Liver (tissue), 9 donors: ENCODE data around the gene PCDHB7. TPM values are rescaled to one million over a fixed set of nuclear protein-coding genes. Genes with fewer than 3 reads are reported as not detected.
"Not testable (repeated sequence)": the region's sequence is repeated elsewhere in the genome, so short reads cannot be mapped to it uniquely, and the experiment has no call there.

Experiments
- DNase-seq: peaks from one replicate; pipeline ENCODE4 v3.0.0-alpha.2; 2017; ENCODE audit warnings: low spot score
- H3K27ac ChIP-seq, 2 donors: one replicate each; pipeline ENCODE4 v1.7.0; 2013; ENCODE audit warnings: inconsistent platforms in 2 of 2, low read length in 2 of 2, control low read depth in 1 of 2, low read depth in 1 of 2, mild to moderate bottlenecking in 1 of 2
- H3K27me3 ChIP-seq, 4 donors: one replicate each; pipeline versions ENCODE4 v1.6.1 to v1.7.0; 2013; ENCODE audit warnings: low read length in 3 of 4, inconsistent platforms in 1 of 4, mild to moderate bottlenecking in 1 of 4, moderate library complexity in 1 of 4; ENCODE audit not compliant: control insufficient read depth in 4 of 4, insufficient read depth in 4 of 4
- H3K36me3 ChIP-seq, 4 donors: one replicate each; pipeline versions ENCODE4 v1.6.1 to v1.7.0; 2013; ENCODE audit warnings: low read length in 3 of 4, mild to moderate bottlenecking in 3 of 4, low read depth in 1 of 4, moderate library complexity in 1 of 4; ENCODE audit not compliant: control insufficient read depth in 4 of 4, insufficient read depth in 3 of 4
- H3K4me1 ChIP-seq, 4 donors: one replicate each; pipeline versions ENCODE4 v1.6.1 to v1.7.0; 2013; ENCODE audit warnings: low read length in 3 of 4, mild to moderate bottlenecking in 3 of 4, moderate library complexity in 1 of 4; ENCODE audit not compliant: control insufficient read depth in 4 of 4, insufficient read depth in 4 of 4
- H3K4me3 ChIP-seq, 3 donors: one replicate each; pipeline versions ENCODE4 v1.6.1 to v1.7.0; 2013; ENCODE audit warnings: low read length in 3 of 3, control low read depth in 1 of 3, low read depth in 1 of 3, mild to moderate bottlenecking in 1 of 3
- H3K9ac ChIP-seq, 2 donors: one replicate each; pipeline ENCODE4 v1.7.0; 2013; ENCODE audit warnings: low read length in 2 of 2, mild to moderate bottlenecking in 2 of 2, moderate library complexity in 2 of 2, control low read depth in 1 of 2, low read depth in 1 of 2
- H3K9me3 ChIP-seq, 4 donors: one replicate each; pipeline versions ENCODE4 v1.6.1 to v1.7.0; 2013; ENCODE audit warnings: low read length in 3 of 4; ENCODE audit not compliant: control insufficient read depth in 4 of 4
- ATF3 ChIP-seq: IDR thresholded peaks from 2 replicates; pipeline ENCODE4 v1.6.1; 2016; ENCODE audit warnings: antibody characterized with exemption
- CTCF ChIP-seq: fragments of 150-350 bp; IDR thresholded peaks from 2 replicates; pipeline ENCODE4 v1.5.1; 2017; ENCODE audit warnings: improper control_type of control experiment, low read depth, low read length; ENCODE audit not compliant: missing input control
- EGR1 ChIP-seq, 2 donors: IDR thresholded peaks; 2 replicates each; pipeline ENCODE4 v1.6.1; 2016 to 2018; ENCODE audit warnings: antibody characterized with exemption in 2 of 2, low read depth in 2 of 2
- FOXA2 ChIP-seq: IDR thresholded peaks from 2 replicates; pipeline ENCODE4 v1.6.1; 2016; ENCODE audit warnings: antibody characterized with exemption
- GABPA ChIP-seq, 2 donors: IDR thresholded peaks in 1 of 2; conservative IDR thresholded peaks in 1 of 2; 2 replicates each; pipeline ENCODE4 v1.6.1; 2016; ENCODE audit warnings: antibody characterized with exemption in 2 of 2, mild to moderate bottlenecking in 1 of 2, moderate library complexity in 1 of 2
- HNF4A ChIP-seq, 2 donors: conservative IDR thresholded peaks; 2 replicates each; pipeline ENCODE4 v1.6.1; 2016; ENCODE audit warnings: antibody characterized with exemption in 2 of 2, mild to moderate bottlenecking in 2 of 2
- JUND ChIP-seq, 2 donors: IDR thresholded peaks; 2 replicates each; pipeline ENCODE4 v1.6.1; 2016; ENCODE audit warnings: antibody characterized with exemption in 2 of 2
- MAX ChIP-seq: IDR thresholded peaks from 2 replicates; pipeline ENCODE4 v1.6.1; 2016; ENCODE audit warnings: antibody characterized with exemption
- RAD21 ChIP-seq, 2 donors: IDR thresholded peaks; 2 replicates each; pipeline ENCODE4 v1.6.1; 2016; ENCODE audit warnings: antibody characterized with exemption in 2 of 2, mild to moderate bottlenecking in 2 of 2
- REST ChIP-seq: IDR thresholded peaks from 2 replicates; pipeline ENCODE4 v1.6.1; 2016; ENCODE audit warnings: antibody characterized with exemption, mild to moderate bottlenecking
- RXRA ChIP-seq, 2 donors: IDR thresholded peaks; 2 replicates each; pipeline ENCODE4 v1.6.1; 2017 to 2018; ENCODE audit warnings: antibody characterized with exemption in 2 of 2, mild to moderate bottlenecking in 1 of 2
- ZBTB33 ChIP-seq: IDR thresholded peaks from 2 replicates; pipeline ENCODE4 v1.6.1; 2016; ENCODE audit warnings: antibody characterized with exemption
- WGBS: extraction: QIAGEN DNeasy Blood & Tissue Kit; methylation state at CpG from one replicate; pipeline ENCODE4 v1.1.7; 2013; 5-methylcytosine and 5-hydroxymethylcytosine counted together
- polyA plus RNA-seq, 2 donors: library from polyadenylated mRNA; stranded (reverse) in 1 of 2; unstranded in 1 of 2; fragments of 200-250 nt in 1 of 2; fragments of >200 nt in 1 of 2; fragmentation: Nextera tagmentation in 1 of 2; extraction: Ambion mirVana in 1 of 2; gene quantifications; one replicate each; pipeline versions ENCODE4 v1.2.1 to v1.2.3, GENCODE V29; 2013 to 2015
- total RNA-seq, 2 donors: library from RNA; depleted of rRNA; stranded (reverse); fragments of >200 nt; gene quantifications; one replicate each; pipeline ENCODE4 v1.2.3, GENCODE V29; 2014
- donor health status: healthy.
- donor health status: healthy.
- donor health status: healthy.
- donor health status: healthy.
- donor health status: healthy.

Gene PCDHB7
- under 1 TPM; 0.08 to 0.09 TPM for total RNA-seq
- under 1 TPM in 1 of 2 donors, not detected in 1; 0.21 TPM for polyA plus RNA-seq

GRCh38 chr5:141172381-141173204, at the start of gene PCDHB7:
Gene PCDHB7 (plus strand): TSS chr5:141172644. CDS start chr5:141172836, 192 bp downstream.
- Histone ChIP-seq H3K9ac (no peak within 1 kb of the TSS), H3K27ac (no peak within 1 kb of the TSS), H3K36me3 (peaks cover 0 to 2% (median 0%) of the 10 kb centered on the region in 4 donors), H3K27me3 (peaks cover 0 to 12% (median 4%) of the 10 kb centered on the region in 4 donors), H3K4me1 (no peaks in the 10 kb centered on the region), H3K4me3 (peak within 1 kb of the TSS in 2 of 3 donors; percentile 28 to 39), H3K9me3 (peaks cover 11 to 52% (median 22%) of the 10 kb centered on the region in 4 donors)
- peak; percentile 24 for TF ChIP-seq CTCF
- no peak for TF ChIP-seq MAX
- TF ChIP-seq RAD21 (IDR thresholded peaks at IDR 0.05): peak in 1 of 2 donors; percentile 23
- WGBS: 22% methylated on average over 20 of the region's 20 CpGs
- no peak for DNase-seq

GRCh38 chr5:141123396-141124135, 48.9 kb upstream of the PCDHB7 start:
- DNase-seq, H3K9ac ChIP-seq, H3K4me1 ChIP-seq, H3K4me3 ChIP-seq, H3K27me3 ChIP-seq, H3K27ac ChIP-seq, H3K36me3 ChIP-seq: not testable (repeated sequence)
- 33% methylated on average over 64 of the region's 73 CpGs for WGBS
- H3K9me3 ChIP-seq: peaks cover 4 to 19% (median 9%) of the 10 kb centered on the region in 4 donors

- DNase-seq: no peak
- WGBS: 85% methylated on average over 1 of the region's 1 CpG
- no peaks in the 10 kb centered on the region for H3K36me3 ChIP-seq
- H3K9me3 ChIP-seq: peaks cover 0 to 7% (median 5%) of the 10 kb centered on the region in 4 donors
- H3K27ac ChIP-seq: no peak overlapping the region
- TF ChIP-seq MAX: no peak
- TF ChIP-seq JUND (IDR thresholded peaks at IDR 0.05): no peak
- no peak for TF ChIP-seq ZBTB33
- TF ChIP-seq ATF3: no peak
- TF ChIP-seq HNF4A (conservative IDR thresholded peaks at IDR 0.05): no peak
- no peak for TF ChIP-seq EGR1 (IDR thresholded peaks at IDR 0.05; ENCODE audit: low read depth in 2 of 2)
- TF ChIP-seq REST: no peak
- TF ChIP-seq FOXA2: no peak
- TF ChIP-seq GABPA (IDR thresholded peaks at IDR 0.05 in 1 of 2, conservative IDR thresholded peaks at IDR 0.05 in 1 of 2): no peak
- no peak for TF ChIP-seq RXRA (IDR thresholded peaks at IDR 0.05)
- H3K9ac ChIP-seq: no peak overlapping the region
- H3K4me1 ChIP-seq: no peaks in the 10 kb centered on the region
- H3K4me3 ChIP-seq: no peak overlapping the region
- H3K27me3 ChIP-seq: no peaks in the 10 kb centered on the region
Observed at GRCh38 chr5:141127305-141127704, 45.1 kb upstream of the PCDHB7 start.
